GM12874 (cell line): Measurements from ENCODE around the gene ALOX12.

ENCODE experiments used
- CTCF ChIP-seq: IDR thresholded peaks from 2 replicates; pipeline ENCODE4 v1.5.1; 2011; ENCODE audit warnings: low read depth, mild to moderate bottlenecking, control low read depth, low read length, moderate library complexity; ENCODE audit not compliant: insufficient read depth

ALOX12 gene

GRCh38 chr17:7045492-7046126 is 49.8 kb downstream of the ALOX12 start:
- peak; percentile 37; the same call in 1 of the 2 replicates for TF ChIP-seq CTCF

- no peak for TF ChIP-seq CTCF
Observed at GRCh38 chr17:7046127-7046724, 50.4 kb downstream of the ALOX12 start.

DNA sequence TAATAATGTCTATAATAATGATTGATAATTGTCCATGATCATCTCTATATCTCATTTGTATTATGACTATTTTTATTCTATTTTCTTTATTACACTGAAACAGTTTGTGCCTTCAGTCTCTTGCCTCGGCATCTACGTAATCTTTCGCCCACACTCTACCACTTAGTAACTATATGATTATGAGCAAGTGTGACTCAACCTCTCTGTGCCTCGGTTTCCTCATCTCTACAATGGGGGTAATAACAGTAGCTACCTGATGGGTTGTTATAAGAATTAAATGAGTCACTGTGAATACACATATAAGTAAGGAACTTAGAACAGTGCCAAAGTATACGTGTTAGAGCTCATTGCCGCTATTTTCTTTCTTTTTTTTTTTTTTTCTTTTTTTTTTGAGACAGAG is 51.7 kb downstream of the ALOX12 start:
- no peak for TF ChIP-seq CTCF

GRCh38 chr17:7048968-7049367 is 53.1 kb downstream of the ALOX12 start:
- TF ChIP-seq CTCF, result no peak

GRCh38 chr17:7056386-7056785 is 60.5 kb downstream of the ALOX12 start:
- no peak for TF ChIP-seq CTCF

- TF ChIP-seq CTCF, result no peak
Observed at GRCh38 chr17:7058831-7059447, 63.1 kb downstream of the ALOX12 start.
